ENCODE results near the gene B4GALT6. TPM values are rescaled to one million over a fixed set of nuclear protein-coding genes. Genes with fewer than 3 reads are reported as not detected.
A peak's percentile ranks its signal among the peaks of the same experiment; 100 is the strongest.

B4GALT6 gene
- total and polyA plus RNA-seq, 2 of the 13 experiments (the other 11 are each of a cell fraction or from before 2014, with no cell fraction given) = 1.9 to 3.3 TPM

DNA sequence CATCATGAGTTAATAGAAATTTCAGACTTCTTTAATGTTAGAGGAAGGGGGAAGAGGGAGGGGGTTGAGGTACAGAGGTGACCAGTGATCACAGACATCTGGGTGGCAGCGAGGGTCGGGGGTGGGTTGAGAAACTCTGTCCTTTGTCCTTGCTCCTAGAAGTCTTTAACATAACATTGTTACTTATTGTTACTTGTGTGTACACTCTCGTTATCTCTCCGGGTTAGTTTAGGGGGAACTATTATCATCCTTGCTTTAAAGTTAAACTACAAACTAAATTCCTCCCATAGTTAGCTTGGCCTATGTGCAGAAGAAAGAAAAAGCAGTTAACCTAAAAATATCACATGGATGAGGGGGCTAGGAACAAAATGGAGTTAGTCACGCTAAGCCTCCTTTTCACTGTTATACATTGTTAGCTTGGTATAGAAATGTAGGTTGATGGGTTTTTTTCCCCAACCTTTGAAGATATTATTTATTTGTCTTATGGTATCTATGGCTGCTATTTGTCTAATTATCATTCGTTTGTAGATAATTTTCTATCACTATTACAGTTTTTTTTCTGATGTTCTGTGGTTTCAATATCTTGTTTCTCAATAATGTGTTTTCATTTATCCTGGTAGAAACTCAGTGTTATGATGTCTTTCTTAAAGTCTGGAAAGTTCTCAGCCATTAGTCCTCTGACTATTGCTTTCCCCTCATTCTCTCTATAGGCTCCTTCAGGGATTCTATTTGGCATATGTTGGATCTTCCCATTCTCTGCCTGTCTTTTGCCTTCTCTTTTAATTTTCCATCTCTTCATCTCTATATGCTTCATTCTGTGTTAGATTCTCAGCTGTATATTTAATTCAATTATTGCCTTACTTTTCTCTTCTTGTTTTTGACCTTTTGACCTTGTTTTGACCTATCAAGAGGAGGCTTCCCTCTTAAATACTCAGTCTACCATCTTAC lies 13.2 kb upstream of the B4GALT6 start:
- no peak overlapping the region for H3K9ac ChIP-seq (ENCODE audit: insufficient read depth, low read depth, low read length)
- H3K27ac ChIP-seq (ENCODE audit: extremely low read length, insufficient read depth, low read length) = no peak overlapping the region
- no peaks in the 10 kb centered on the region; a peak in 1 of 5 replicates for H3K27me3 ChIP-seq (ENCODE audit: control insufficient read depth in 1 of 2, insufficient read depth in 2 of 2, low read length in 2 of 2)
- POLR2A ChIA-PET = no interaction called here
- no peak for FAIRE-seq
- no peaks in the 10 kb centered on the region for H3K36me3 ChIP-seq (replicated peaks in 1 of 2; ENCODE audit: control insufficient read depth in 1 of 2, insufficient read depth in 2 of 2, low read length in 2 of 2)
- no TSS peak for BruUV-seq (replicated peaks)
- H3K4me3 ChIP-seq (replicated peaks in 1 of 3; ENCODE audit: insufficient read depth in 1 of 3, low read depth in 2 of 3, low read length in 3 of 3) = no peak overlapping the region
- in situ Hi-C loops (cut with HindIII; ENCODE audit: extremely low pct_ligation_motif_present, low pct_unique_long_range_greater_than_20kb) = no loop called here
- CTCF ChIA-PET (ENCODE audit: low intra/inter-chr PET ratio, low total read pairs) = no interaction called here
- H4K20me1 ChIP-seq (ENCODE audit: insufficient read depth, low read length) = no peaks in the 10 kb centered on the region
- H2AFZ ChIP-seq (ENCODE audit: low read length) = no peak overlapping the region
- no peak for DNase-seq (ENCODE audit: low spot score)
- peaks cover 6% of the 10 kb centered on the region; the same call in 1 of the 2 replicates for H3K9me3 ChIP-seq (ENCODE audit: low read length)
- WGBS (ENCODE audit: low lambda C conversion rate) = 9% methylated on average over 6 of the region's 6 CpGs
- no peak overlapping the region for H3K4me2 ChIP-seq (ENCODE audit: low read depth, low read length)
- ATAC-seq = no peak
- intact Hi-C loops (cut with micrococcal nuclease; ENCODE audit: unreplicated experiment) = no loop called here
- TF ChIP-seq ZNF234 (CRISPR knock-in tag; conservative IDR thresholded peaks at IDR 0.05) = no peak
- TF ChIP-seq ZNF263 (CRISPR knock-in tag; IDR thresholded peaks at IDR 0.05) = no peak
- TF ChIP-seq ZNF468 (CRISPR knock-in tag; IDR thresholded peaks at IDR 0.05) = no peak
- no peak for TF ChIP-seq SOX6 (IDR thresholded peaks at IDR 0.05)
- TF ChIP-seq SOX6 (CRISPR knock-in tag; IDR thresholded peaks at IDR 0.05) = peak; percentile 71; the same call in 1 of the 2 replicates
- TF ChIP-seq ZNF761 (CRISPR knock-in tag; conservative IDR thresholded peaks at IDR 0.05) = no peak
- peak; percentile 36; the same call in 1 of the 2 replicates for TF ChIP-seq SOX5 (CRISPR knock-in tag; IDR thresholded peaks at IDR 0.05; ENCODE audit: borderline replicate concordance)
- TF ChIP-seq BCL6 (CRISPR knock-in tag; IDR thresholded peaks at IDR 0.05) = peak; percentile 43; the same call in 1 of the 2 replicates
- TF ChIP-seq NFIC (IDR thresholded peaks at IDR 0.05; ENCODE audit: low read length) = no peak
- no peak for TF ChIP-seq RXRB (CRISPR knock-in tag; IDR thresholded peaks at IDR 0.05; ENCODE audit: borderline replicate concordance)
- TF ChIP-seq, protein P1, sequence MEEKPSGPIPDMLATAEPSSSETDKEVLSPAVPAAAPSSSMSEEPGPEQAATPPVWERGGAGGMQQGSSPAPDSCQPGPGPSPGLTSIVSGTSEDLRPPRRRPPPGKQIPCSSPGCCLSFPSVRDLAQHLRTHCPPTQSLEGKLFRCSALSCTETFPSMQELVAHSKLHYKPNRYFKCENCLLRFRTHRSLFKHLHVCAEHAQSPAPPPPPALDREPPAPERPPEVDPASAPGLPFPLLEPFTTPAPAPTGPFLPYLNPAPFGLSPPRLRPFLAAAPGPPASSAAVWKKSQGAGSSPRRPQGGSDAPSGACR (CRISPR knock-in tag; IDR thresholded peaks at IDR 0.05) = no peak
- TF ChIP-seq ONECUT2 (CRISPR knock-in tag; IDR thresholded peaks at IDR 0.05) = no peak
- TF ChIP-seq MZF1 (CRISPR knock-in tag; IDR thresholded peaks at IDR 0.05; ENCODE audit: borderline replicate concordance) = no peak
- TF ChIP-seq STAG1 (CRISPR knock-in tag; IDR thresholded peaks at IDR 0.05) = no peak
- TF ChIP-seq SOX13 (IDR thresholded peaks at IDR 0.05) = peak; percentile 47; the same call in 1 of the 2 replicates
- TF ChIP-seq SOX13 (CRISPR knock-in tag; conservative IDR thresholded peaks at IDR 0.05 in 1 of 2, IDR thresholded peaks at IDR 0.05 in 1 of 2) = peak in 1 of 2 experiments; percentile 83; a peak in 2 of 4 replicates
- TF ChIP-seq NFE2L1 (CRISPR knock-in tag; IDR thresholded peaks at IDR 0.05; ENCODE audit: borderline replicate concordance) = no peak
- H3K4me1 ChIP-seq (ENCODE audit: insufficient read depth, low read length) = no peaks in the 10 kb centered on the region; the same call in 1 of the 2 replicates
- no peaks in the 10 kb centered on the region for H3K79me2 ChIP-seq (ENCODE audit: insufficient read depth, low read length)

Data from HepG2 (cell line).